Hematopoietic multipotent progenitor cell treated with erythropoietin and hydrocortisone succinate and interleukin-3 and kit ligand, for 17 days (in vitro differentiated cells): ENCODE data around the gene JARID2.
A peak's percentile ranks its signal among the peaks of the same experiment; 100 is the strongest.

Experiments
- DNase-seq: peaks from one replicate; pipeline ENCODE4 v3.0.0-alpha.2; 2015; ENCODE audit warnings: low spot score

The JARID2 gene

DNA sequence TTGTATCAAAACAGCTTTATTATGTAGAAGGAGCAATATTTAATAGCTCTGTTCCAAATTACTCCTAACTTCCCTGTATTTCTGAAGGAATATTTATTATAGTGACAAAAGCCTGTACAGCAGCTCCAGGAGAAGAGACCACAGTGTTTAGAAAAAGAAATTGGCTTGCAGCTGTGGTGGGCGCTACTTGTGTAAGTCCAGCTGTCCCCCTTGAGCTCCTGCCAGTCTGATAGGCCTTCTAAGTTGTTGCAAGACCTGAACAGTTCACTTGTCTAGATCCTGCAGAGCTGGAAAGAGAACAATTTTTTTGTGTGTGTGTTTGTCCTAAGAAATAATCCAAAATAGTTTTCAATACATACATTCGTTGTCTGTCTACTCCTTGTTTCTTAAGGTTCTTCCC, 86.6 kb downstream of the JARID2 start:
- no peak for DNase-seq

DNA sequence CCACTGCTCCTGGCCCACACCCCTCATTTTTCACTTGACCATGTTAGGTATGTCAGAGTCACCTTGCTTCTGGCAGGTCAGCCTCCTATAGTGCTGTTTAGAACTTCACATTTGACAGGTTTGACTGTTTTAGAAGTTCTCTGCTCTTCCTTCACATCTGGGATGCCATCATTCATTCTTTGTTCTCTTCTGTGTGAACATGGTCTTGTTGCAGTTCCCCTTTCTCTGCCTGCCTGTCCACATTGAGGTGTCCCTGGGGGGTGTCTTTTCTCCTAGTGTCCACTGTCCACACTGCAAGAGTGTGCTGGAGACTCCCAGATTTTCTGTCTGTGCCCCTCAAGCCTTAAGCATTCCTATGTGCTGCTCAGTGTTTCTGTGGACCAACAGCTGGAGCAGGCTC, 89.5 kb downstream of the JARID2 start:
- DNase-seq = no peak

DNA sequence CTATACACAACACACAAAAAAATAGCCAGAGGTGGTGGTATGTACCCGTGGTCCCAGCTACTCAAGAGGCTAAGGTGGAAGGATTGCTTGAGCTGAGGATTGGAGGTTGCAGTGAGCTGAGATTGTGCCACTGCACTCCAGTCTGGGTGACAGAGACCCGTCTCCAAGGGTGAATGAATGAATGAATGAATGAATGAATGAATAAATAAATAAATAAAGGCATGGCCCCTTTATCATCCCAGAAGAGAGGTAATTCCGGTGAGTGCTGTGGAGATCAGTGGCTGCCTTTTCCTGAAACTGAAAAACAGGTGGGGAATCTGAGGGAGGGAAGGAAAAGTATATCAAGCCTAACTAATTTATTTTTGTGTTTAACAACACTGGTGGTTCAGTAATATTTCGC, 90.0 kb downstream of the JARID2 start:
- DNase-seq = no peak

DNA sequence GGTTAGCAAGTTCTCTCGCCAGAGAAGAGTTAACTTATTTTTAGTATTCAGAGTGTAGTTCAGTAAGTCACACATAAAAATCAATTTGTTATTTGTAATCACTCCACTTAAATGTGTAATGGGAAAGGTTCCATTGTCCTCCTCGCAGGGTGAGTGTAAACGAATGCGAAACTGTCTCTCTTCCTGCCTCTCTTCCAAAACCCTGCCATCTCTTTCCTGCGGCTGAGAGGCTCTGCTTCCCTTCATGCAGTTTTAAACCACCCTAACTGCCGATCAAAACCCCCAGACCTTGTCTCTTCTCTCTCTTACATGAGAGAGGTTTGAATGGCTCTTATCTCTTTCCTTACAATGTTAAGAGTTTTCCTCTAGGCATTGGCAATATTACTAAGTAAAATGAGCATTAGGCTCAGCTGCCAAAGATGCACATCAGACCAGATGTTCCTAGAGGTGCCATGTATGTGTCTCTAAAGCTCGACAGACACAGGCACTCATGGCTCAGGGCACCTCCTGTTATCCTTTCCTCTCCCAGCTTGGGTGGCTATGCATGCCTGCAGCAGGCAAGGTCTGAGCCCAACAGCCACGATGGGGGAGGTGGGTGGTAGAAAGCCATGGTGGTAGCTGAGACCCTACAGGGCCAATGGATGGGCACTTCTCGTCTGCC, 91.2 kb downstream of the JARID2 start:
- DNase-seq = no peak

DNA sequence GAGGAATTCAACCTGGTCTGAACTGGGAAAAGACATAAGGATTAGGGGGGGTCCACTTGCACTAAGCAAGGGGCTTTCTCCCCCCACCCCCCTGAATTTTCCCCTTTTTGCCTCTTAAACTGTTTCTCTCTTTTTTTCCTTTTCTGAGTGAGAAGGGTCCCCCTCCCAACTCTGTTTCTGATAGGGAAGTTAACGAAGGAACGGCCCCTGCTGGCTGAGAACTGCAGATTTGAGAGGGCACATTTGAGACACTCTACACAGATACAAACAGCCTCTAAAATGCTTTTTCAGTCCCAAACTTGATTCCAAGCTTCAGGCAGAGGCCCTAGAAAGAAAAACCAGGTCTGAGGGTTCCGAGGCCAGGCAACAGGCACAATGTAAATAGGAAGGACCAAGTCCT, 91.7 kb downstream of the JARID2 start:
- DNase-seq = no peak

DNA sequence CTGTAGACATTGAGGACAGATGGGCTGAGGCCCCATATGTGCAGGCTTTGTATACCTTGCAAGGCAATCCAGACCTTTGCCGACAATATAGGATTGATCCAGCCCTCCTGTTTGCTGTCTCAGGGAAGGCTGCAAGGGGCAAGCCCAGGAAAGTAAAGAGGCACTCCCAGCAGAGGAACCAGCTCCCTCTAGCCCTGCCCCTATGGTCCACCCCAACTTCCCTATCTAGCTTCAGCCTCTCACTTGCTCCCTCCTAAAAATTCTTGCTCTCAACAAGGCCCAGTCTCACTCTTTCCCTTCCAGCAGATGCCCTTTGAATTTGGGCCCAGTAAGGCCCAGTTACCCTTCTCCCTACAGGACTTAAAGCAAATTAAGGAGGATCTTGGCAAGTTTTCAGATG, 92.6 kb downstream of the JARID2 start:
- peak; percentile 50 for DNase-seq

DNA sequence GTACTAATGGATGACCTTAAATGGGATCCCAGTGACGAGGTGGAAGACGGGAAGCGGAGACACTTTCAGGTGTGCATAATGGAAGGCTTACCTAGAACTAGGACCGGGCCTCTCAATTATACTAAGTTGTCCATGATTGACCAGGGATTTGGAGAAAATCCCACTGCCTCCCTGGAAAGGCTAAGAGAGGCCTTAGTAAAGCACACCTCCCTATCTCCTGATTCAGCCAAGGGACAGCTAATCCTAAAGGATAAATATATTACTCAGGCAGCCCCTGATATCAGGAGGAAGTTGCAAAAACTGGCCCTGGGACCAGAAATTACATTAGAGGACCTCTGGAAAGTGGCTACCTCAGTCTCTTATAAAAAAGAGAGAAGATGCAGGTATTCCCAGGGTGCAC, 93.2 kb downstream of the JARID2 start:
- DNase-seq = no peak

DNA sequence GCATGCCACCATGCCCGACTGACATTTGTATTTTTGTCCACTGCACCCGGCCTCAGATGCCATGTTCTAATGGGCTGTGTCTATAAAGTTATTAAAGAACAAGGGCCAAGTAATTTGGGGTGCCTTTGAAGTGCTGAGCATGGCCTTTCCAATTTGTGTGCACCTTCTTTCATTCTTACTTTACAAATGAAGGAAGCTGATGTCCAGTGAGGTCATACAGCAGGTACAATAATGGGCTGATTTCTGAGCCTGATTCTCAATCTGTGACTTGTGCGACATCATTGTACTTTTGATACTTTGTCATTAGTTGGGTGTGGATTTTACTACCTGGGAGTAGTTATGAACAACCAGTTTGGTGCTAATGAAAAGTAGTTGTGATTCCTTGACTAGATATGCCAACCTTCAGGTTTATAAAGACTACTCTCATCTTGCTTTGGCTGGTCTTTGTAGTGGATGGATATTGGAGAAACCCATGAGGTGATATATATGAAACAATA, 94.3 kb downstream of the JARID2 start:
- no peak for DNase-seq

DNA sequence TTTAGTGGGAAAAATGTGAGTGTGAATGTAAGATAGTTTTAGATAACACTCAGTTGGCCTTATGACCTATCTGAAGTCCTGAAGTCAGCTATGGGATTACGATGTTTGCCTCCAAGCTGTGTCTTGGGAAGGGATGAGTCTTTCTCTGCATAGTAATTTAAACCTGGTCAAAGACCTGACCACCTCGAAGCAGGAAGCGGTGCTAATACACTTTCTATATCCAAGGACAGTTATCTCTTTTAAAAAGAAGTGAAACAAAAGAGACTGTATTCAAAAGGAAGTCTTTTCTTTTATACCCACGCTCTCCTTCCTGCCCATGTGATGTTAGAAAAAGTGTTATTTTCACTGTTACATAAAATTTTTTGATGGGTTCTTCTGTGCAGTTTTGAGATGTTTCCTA, 94.9 kb downstream of the JARID2 start:
- no peak for DNase-seq

DNA sequence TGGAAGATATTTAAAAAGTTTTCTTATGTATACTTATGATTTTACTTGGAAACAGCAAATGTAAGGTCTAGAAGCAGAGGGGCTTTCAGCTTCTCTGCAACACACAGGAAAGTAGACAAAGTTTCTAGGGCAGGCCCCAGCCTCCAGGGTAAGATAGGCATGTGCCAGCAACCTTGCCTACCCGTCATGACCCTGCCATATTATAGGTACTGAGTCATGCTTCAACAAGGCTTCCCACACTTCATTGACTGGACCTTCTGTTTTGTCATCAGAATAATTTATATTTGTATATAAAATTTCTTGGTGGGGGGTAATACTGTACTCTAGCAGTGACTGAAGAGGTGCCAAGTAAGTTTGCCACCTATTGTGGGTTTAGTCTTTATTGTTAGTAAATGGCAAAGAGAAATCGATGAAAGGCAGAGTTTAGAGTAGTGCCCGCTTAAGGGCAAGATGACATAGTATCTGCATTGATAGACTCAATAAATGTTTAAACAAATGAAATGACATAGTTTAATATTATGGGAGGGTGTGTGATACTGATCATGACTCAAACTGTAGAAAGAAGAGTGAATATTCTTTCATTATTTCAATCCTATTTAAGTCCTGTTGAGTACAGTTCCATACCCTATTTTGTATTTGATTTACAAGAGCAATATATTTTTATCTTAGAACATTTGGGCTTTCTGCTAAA, 95.6 kb downstream of the JARID2 start:
- DNase-seq = peak; percentile 77

DNA sequence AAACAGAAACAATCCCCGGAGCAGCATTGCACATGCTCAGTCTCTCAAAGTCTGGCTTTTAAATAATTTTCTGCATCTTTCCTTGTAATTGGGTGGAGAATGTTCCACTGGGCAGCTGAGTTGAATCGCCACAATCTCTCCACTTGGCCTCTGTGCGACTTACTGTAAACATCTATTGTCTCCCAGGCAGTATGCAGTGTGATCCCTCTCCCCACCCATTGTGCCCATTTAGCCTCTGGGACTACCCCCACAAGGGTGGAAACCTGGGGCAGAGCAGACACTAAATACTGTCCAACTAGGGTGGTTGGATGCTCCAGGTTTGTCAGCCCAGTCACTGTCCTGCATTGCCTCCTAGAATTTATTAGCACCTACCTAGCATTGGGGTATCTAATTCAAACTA, 96.2 kb downstream of the JARID2 start:
- DNase-seq = no peak

DNA sequence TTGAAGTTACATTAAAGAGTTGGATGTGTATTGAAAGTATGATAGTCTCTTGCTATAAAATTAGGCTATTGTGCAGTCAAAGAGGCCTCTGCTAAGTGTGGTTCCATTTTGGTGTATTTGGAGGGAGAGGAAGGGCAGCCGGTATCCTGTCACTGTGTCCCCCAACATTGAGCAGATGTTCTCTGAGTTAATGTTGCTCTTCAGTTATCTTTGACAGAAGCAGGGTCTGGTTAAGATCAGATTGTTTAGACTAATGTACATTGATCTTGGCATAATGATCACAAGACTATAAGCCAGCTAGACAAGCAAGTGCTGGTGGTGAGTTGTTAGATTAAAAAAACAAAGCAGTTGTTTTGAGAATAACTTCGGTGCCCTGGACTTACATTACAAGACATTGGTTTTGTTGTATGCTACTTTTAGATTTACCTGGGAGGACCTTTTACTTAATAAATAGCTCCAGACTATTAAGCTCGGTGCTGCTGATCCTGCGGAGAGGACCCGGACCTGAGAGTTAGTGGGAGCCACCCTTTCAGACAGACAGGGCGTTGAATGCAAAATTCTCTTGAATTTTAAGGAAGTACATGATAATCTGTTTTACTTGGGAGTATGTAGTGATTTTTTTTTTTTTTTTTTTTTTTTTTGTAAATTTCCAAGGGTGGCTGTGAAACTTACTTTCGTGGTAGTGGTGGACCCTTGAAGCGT, 97.8 kb downstream of the JARID2 start:
- peak; percentile 46 for DNase-seq

DNA sequence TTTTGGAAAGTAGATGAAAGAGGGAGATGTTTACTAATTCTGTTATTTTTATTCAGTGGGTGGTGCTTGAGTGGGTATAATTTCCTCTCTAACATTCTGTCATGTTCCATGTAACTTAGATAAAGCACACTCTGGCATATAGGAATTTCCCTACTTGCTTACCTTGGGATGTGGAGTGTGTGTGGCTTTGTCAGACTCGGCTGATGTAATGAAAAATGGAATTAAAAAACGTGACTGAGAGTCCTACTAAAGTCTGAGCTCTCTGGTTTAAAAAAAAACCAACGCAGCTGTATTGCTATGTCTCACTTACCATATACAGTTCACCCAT, 98.3 kb downstream of the JARID2 start:
- peak; percentile 17 for DNase-seq

DNA sequence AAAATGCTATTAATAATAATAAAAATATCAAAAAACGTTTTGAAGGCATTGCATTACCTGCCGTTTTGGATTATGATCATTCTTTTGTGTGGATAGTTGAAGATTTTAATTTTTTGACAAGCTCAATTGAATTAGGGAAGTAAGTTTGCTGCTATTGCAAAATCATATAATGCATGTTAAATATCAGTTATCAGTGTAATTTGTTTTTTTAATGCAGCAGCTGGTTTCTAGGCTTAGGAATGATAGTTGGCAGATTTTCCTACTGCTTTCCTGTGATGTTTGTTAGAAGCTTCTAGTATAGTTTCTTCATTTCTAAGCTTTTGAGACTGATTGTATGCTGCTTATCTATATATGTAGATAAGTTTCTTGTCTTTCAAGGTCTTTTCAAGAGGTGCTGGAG, 99.0 kb downstream of the JARID2 start:
- DNase-seq = peak; percentile 8

DNA sequence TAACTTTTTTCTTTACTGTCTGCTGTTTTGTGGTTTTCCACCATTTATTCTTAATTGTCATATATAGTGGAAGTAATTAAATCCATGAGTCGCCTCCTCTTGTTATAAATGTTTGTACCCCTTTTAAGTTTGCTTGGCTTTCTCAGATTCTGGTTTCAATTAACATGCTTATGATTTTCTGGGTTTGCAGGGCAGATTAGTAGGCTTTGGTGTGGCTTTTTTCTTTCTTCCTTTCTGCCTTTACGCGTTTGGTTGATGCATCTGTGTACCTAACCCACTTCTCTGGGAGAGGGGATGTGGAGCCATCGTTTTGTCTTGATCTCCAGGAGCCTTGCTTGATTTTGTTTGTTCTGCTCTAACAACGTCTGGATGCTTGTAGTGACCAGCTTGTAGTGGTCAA, 100.4 kb downstream of the JARID2 start:
- DNase-seq = no peak

DNA sequence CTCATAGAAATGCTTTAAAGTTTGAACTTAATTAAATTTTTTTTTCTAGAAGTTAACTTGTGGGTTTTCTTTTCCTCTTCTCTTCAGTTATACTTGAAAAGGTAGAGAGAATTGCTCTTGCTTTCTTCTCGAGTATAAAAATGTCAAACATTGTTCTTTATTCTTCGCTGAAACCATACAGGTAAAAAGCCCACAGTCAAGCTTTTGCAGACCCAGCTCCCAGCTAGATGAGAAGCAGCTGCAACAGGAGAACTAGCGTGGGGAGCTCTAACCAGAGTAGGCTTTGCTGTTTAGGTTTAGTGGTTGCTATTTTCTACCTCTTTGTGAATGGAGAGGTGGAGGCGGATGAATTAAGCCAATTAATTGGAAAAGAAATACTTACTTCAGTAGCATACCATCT, 102.7 kb downstream of the JARID2 start:
- no peak for DNase-seq

DNA sequence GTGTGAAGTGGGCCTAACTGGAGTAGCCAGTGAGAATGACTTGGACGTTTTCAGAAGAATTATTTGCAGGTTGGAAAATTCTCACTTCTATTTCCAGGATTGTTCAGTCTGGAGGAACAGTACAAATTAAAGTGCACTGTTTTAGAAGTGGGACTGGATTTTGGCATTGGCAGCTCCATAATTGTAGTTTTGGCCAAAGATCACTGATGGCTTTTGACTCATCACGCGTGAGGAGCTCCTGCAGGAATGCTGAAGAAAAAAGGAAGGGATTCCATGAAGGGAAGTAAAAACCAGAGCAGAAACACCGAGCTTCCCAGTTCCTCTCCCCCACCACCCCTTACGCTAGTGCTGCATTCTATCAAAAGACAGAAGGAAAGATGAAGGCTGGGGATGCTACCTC, 103.5 kb downstream of the JARID2 start:
- no peak for DNase-seq

DNA sequence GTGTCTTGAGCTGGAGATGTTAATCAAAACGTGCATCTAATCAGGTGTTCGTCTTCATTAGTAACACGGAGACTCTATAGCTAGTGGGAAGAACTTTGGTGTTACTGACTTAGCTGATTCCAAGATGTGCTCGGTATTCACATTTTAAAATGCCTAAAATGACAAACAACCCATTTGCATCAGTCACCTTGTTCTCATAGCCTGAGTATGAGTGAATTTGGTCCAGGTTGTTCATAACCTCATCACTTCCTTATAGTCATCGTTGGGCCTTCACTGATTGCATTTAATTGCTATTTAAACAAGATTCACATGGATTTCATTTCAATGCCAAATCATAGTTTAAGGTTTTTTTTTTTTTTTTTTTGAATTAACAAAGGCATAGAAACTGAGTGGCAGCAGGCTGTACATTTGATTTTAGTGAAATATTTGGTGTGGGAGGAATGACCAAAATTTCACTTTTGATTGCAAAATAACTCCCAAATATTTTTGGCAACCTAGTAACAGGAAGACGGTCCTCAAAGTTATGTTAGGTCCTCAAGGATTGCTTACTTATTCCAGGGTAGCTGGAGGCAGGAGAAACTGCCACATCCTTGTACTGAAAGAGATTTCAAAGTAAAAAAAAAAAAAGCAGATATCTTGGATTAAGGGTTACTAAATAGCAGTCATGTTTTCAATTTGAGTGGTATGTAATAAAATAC, 104.7 kb downstream of the JARID2 start:
- DNase-seq = no peak

DNA sequence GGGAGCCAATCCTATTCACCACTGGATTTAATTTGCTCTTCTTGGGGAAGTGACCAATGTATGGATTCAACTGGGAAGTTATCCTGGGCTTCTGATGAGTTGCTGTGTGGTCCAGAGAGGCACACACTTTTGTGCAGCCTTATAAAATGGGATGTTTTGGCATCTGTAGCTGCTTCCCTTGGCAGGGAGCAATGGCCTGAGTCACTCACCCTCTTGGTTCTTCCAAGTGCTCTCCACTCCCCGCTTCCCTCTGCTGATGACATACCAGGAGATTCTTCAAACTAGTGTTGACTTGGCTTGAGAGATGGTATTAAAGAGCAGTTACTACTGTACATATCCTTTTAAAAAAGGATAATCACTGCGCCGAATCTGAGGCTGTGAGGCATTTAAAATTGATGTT, 105.8 kb downstream of the JARID2 start:
- DNase-seq = no peak

DNA sequence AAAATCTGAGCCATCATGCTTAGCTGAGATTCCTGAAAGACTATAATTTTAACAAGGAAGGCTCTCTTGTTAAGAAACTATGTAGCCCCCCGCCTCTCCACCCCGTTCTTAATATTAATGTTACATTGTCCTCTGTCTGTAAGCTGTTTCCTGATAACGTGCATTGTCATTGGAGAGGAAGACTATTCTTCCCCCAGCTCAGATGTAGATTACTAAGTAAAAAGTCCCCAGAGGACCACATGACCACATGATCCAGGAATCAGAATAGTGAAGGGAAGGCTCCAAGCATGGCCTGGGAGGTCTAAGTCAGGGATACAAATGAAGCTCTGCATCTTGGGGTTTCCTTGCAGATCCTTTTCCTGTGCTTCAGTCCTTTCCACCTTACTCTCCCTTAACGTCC, 106.4 kb downstream of the JARID2 start:
- DNase-seq = no peak

DNA sequence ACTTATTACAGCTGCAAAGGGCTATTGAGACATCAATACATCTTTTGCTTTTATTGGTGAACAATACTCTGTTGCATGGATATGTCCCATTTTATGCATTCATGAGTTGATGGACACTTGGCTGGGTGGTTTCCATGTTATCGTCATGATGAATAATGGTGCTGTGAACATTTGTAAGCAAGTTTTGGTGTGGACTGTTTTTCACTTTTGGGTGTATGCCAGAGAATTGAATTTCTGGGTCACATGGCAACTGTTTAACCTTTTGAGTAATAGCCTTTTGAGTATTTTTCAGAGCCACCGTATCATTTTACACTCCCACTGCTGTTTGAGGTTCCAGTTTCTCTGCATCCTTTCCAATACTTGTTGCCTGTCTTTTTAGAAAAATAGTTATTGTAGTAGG, 107.0 kb downstream of the JARID2 start:
- no peak for DNase-seq

DNA sequence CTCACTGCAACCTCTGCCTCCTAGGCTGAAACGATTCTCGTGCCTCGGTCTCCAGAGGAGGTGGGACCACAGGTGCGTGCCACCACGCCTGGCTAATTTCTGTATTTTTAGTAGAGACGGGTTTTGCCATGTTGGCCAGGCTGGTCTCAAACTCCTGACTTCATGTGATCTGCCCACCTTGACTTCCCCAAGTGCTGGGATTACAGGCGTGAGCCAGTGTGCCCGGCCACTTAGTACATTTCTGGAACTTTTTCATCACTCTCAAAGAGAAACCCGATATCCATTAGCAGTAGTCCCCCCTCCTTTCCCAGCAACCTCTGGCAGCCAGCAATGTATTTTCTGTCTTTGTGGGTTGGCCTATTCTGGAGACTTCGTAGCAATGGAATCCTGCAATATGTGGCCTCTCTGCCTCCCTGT, 109.8 kb downstream of the JARID2 start:
- DNase-seq = no peak

DNA sequence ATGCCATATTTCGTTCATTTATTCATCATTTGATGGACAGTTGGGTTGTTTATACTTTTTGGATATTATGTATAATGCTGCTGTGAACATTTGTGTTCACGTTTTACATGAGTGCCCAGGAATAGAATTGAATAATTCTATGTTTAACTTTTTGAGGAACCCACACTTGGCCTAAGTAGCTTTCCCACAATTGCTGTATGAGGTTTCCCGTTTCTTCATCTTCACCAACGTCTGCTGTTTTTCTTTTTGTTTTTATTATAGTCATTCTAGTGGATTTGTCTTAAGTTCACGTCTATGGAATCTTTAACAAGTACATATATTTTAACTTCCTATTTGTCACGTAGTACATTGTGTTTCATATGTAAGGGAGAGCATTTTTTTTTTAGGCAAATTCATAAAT, 110.3 kb downstream of the JARID2 start:
- DNase-seq = no peak
